Fibroblast of the conjunctiva (primary cell): Measurements from ENCODE around the gene GNA12.
"Not testable (repeated sequence)": the region's sequence is repeated elsewhere in the genome, so short reads cannot be mapped to it uniquely, and the experiment has no call there.

Experiments
- DNase-seq: peaks from one replicate; pipeline ENCODE4 v3.0.0-alpha.2; 2010; ENCODE audit warnings: low read depth

GNA12 gene

DNA sequence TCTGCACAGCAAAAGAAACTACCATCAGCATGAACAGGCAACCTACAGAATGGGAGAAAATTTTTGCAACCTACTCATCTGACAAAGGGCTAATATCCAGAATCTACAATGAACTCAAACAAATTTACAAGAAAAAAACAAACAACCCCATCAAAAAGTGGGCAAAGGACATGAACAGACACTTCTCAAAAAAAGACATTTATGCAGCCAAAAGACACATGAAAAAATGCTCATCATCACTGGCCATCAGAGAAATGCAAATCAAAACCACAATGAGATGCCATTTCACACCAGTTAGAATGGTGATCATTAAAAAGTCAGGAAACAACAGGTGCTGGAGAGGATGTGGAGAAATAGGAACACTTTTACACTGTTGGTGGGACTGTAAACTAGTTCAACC, 95.4 kb downstream of the GNA12 start:
- DNase-seq: not testable (repeated sequence)

DNA sequence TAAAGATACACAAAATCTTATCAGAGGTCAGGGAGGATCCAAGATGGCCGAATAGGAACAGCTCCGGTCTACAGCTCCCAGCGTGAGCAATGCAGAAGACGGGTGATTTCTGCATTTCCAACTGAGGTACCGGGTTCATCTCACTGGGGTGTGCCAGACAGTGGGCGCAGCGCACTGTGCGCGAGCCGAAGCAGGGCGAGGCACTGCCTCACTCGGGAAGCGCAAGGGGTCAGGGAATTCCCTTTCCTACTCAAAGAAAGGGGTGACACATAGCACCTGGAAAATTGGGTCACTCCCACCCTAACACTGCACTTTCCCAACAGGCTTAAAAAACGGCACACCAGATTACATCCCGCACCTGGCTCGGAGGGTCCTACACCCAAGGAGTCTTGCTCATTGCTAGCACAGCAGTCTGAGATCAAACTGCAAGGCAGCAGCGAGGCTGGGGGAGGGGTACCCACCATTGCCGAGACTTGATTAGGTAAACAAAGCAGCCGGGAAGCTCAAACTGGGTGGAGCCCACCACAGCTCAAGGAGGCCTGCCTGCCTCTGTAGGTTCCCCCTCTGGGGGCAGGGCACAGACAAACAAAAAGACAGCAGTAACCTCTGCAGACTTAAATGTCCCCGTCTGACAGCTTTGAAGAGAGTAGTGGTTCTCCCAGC, 100.5 kb downstream of the GNA12 start:
- DNase-seq: not testable (repeated sequence)

DNA sequence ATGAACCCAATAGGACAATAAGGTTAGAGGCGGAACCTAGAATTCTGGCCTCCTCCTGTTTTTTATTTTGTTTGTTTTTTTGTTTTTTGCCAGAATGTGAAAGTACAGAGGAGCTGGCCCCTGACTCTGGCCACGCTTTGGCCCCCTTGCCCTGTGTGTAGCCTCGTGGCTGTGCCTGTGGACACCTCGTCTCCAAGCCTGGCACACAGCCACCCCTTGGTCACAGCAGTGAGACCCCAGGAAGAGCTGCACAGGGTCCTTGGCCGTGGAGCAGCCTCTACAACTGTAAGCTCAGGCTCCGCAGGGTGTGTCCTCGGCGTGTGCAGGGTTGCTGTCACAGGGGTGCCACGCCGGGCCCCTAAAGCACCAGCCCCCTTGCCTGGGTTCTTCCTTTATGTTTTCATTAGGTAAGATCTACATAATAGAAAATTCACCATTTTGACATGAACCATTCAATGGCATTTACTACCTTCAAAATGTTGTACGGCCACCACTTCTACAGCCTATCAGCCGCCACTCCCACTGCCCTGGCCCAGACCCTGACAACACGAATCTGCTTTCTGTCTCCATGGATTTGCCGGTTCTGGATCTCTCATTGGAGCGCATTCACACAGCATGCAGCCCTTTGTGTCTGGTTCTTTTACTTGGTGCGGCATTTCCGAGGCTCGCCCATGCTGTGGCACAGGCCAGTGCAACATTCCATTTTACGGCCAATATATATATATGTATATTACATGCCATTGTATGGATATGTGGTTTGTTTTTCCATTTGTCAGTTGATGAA, 105.2 kb downstream of the GNA12 start:
- DNase-seq: no peak

DNA sequence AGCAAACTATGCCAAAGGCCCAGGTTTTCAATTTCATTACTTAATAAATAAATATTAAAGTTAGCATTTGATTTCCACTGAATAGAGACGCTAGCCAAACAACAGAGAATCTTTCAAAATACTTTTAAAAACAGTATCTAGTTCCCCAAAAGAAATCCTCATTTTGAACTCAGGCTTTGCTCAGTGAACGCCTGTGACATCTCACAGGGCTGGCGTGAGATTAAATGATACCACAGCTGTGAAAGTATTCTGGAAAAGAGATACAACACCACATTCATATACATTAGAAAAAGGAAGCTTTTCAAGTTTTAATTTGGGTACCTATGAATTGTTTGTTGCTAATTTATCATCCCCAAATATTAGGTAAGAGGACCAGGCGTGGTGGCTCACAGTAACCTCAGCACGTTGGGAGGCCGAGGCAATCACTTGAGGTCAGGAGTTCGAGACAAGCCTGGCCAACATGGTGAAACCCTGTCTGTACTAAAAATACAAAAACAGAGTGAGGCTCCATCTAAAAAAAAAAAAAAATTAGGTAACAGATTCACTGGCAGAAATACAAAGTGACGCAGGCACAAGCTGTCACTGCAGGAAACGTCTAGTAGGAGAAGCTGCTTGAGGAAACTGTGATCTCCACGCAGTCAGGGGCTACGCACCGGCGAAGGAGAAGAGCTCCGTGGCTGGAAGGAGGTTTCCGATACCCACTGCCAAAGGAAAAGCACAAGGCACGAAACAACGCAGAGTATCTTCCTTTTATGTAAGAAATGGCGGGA, 106.2 kb downstream of the GNA12 start:
- no peak for DNase-seq

DNA sequence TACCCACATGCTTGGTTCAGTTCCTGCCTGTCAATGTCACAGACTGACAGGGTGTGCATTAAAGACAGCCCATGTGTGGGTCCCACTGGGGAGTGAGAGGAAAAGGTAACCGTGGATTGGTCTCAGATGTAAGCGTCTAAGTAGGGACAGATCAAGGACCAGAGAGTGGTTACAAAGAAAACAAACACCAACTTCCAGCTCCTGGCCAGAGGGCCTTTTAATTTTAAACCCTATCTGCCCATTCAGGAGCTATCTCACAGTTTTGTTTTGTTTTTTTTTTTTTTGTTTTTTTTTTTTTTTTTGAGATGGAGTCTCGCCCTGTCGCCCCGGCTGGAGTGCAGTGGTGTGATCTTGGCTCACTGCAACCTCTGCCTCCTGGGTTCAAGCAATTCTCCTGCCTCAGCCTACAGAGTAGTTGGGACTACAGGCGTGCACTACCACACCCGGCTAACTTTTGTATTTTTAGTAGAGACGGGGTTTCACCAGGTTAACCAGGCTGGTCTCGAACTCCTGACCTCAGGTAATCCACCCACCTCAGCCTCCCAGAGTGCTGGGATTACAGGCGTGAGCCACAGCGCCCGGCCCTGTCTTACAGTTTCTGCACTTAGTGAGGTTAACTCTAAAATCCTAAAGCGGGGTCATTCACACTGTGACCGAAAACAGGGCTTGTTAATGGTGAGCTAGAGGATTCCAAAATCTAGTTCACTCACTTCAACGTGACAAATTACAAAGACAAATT, 106.9 kb downstream of the GNA12 start:
- DNase-seq: not testable (repeated sequence)

DNA sequence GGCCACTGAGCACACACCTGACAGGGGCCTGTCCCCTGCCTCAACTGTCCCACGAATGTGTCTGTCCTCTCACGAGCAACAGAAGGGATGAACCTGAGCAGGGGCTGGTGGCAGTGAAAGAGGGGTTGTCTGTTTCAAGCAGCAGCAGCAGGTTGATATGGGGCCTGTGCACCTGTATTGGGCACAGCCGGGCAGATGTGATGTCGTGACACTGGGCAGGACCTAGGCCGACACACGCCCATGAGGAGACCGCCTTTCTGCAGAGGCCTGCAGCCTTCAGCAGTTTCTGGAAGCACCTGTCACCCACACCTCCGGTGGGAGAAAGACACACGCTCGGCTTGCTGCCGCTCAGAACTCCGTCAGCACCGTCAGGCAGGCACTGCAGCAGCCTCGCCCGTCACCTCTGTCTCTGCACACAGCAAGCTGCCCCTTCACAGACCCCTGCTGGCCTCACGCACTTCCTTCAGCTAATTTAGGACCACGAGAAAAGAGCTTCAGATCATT, 107.6 kb downstream of the GNA12 start:
- DNase-seq: no peak

DNA sequence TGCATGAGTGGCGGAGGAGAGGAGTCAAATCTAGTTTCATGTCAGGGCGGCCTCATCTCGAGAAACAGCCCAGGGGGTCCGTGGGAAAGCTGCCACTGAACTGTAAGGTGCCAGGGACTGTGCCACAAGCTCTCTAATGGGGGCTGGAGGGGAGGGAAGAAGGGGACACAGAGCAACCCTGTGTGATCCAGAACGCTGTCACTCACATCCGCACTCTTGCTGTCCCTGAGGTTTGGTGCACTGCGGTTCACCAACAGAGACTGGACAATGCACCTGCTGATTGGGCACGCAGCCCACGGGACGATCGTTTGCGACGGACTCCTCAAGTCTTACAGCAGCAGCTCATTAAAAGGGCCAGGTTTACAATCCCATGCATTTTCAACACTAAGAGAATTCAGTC, 108.4 kb downstream of the GNA12 start:
- no peak for DNase-seq

DNA sequence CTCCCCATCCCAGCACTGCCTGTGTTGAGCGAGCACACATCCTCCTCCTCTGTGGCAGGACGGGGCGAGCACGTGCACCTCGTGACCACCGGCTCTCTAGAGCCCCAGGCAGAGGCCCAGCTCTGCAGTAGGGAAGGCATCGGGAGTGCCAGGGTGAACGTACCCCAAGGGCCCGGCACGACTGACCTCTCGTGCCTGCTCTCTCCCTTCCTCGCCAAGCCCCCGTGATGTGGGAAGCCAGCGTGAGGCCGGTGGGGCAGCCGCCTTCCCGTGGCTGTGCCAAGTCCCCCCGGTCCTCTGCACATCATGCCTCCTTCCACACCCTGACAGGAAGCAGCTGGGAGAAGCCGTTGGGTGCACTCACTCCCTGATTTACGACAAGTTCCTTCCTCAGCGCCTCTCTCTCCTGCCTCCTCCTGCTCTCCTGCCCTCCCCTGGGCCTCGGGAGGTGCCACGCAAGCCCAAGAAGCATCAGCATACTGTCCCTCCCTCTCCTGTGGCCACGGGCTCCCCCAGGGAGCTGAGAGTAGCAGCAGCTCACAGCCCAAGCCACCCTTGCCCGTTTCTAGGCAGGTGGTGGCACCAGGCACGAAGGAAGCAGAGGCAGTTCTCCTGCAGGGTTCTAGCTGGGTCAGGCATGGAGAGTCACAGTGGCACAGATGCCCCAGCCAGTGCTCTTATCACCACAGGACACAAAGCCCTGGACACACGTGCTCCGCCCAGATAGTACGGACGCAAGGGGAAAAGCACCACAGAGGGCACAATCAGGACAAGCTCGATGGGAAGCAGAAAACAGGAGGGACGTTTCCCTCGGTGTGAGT, 109.1 kb downstream of the GNA12 start:
- no peak for DNase-seq

DNA sequence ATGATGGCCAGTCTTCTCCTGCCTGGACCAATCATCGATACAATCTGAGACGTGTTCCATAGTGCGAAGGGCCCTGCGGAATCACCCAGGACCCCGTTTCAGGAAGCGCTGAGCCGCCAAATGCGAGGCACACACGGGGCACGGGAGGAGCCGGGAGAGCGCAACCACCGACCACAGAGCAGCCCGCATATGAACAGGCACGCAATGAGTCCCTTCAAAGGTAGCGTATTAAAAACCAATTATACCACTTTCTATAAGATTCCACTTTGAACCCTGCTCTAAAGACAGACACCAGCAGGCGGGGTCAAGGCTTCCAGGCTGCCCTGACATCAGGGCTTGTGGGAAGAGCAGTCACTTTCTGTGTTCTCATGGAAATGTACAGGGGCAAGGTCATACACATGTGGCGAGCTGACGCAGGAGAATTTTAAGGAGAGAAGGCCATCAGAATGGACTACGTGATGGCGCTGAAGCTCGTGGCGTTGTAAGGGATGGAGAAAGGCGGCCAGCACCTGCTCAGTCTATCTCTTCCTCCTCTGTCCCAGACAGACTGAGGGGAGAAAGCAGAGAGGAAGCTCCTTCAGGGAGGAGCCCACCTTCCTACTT, 109.9 kb downstream of the GNA12 start:
- no peak for DNase-seq

DNA sequence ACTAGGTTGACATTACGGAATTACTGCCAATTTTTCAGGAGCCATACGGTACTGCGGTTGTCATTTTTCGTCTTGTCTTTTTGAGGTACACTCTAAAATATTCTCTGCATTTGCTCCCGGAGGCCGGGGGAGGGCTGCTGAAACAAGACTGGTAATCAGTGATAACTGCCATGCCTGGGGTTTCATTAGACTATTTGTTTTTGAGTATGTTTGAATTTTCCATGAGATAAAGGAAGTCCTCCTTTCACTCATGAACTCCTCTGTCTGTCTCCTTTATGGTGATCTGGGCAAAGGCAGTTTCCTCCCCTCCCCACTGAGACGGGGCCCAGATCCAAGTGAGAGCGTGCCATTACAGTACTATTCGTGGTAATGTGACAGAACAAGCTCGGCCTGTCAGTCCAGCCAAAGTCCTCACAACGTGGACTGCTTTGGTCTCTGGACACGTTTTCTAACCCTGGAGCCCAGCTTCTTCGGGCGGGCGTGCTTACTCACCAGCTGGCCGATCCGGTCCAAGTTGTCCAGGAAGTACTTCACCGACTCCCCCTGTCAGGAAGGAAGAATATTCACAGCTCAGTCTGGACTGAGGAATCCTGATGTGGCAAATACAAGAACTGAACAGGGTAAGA, 111.0 kb downstream of the GNA12 start:
- no peak for DNase-seq

DNA sequence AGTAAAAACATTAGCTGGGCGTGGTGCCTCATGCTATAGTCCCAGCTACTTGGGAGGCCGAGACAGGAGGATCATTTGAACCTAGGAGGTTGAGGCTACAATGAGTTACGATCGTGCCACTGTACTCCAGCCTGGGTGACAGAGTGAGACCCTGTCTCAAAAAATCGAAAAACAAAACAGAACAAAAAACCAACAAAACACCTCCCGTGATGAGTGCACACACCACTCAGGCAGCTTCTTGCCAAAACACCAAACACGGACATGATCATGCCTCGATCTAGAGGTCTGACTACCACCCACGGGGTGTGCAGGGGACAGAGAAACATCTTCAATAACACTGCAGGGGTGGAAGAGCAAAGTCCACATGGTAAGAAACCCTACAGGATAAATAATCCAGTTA, 111.7 kb downstream of the GNA12 start:
- no peak for DNase-seq

DNA sequence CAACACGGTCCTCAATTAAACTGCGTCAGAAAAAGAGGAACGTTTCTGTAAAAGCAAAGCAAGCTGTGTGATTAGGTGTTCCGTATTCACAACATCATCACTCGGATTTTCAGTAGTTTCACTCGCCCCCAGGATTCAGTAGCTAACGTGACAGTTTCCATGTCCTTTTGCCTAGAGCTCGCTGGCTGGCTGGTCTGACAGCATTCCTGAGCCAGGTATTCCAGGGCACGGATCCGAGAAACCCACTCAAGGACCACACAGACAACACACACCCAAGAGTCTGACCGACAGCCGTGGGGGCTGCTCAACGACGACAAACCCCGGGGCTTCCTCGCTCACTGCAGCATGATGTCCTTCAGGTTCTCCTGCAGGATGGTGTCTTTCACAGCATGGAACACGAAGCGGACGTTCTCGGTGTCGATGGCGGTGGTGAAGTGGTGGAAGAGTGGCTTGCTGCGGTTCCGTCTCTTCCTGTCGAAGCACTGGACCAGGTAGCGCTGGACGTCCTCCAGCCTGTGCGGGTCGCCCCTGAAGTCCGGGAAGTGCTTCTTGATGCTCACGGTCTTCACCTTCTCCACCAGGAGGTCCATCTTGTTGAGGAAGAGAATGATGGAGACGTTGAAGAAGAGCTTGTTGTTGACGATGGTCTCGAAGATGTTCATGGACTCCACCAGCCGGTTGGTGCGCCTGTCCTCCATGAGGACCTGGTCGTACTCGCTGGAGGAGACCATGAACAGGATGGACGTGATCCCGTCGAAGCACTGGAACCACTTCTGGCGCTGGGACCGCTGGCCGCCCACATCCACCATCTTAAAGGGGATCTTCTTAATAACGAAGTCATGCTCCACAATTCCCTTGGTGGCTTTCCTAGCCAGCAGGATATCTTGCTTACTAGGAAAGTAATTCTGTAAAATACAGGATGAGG, 113.0 kb downstream of the GNA12 start:
- DNase-seq: no peak

DNA sequence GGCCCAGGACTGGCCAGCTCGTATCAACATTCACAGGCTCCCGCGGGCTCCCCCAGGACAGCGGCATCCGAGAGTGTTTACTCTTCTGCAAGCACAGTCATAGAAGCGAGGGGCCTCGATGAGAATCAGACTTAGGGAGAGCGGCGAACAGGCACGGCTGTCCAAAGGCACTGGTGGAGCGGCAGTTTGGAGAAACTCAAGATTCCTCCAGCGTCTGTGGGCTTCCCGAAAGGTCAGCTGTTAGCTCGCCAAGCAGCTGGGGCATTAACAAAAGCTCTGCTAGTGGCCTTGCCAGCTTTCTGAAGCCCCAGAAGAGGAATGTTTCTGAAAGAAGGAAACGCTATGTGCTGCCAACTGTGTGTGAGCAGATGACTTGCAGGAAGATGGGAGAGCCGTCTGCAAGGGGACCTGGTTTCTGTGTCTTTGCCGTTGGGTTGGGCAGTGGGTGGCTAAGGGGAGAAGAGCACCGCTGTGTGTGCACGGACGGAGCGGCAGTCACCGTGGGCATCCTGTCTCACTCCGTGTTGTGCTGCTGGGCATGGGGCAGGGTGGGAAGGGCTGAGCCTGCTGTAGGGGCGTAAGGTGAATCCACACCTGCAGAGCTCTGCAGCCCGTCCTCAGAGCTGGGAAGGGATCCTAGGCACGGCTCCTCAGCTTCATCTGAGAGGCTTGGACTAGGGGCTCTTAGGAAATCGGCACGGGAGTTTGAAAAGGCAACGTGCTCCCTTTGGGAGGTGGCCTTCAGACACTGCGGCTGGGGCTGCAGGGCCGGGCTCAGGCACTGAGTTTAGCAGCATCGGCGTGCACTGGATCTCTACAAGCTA, 114.0 kb downstream of the GNA12 start:
- no peak for DNase-seq

DNA sequence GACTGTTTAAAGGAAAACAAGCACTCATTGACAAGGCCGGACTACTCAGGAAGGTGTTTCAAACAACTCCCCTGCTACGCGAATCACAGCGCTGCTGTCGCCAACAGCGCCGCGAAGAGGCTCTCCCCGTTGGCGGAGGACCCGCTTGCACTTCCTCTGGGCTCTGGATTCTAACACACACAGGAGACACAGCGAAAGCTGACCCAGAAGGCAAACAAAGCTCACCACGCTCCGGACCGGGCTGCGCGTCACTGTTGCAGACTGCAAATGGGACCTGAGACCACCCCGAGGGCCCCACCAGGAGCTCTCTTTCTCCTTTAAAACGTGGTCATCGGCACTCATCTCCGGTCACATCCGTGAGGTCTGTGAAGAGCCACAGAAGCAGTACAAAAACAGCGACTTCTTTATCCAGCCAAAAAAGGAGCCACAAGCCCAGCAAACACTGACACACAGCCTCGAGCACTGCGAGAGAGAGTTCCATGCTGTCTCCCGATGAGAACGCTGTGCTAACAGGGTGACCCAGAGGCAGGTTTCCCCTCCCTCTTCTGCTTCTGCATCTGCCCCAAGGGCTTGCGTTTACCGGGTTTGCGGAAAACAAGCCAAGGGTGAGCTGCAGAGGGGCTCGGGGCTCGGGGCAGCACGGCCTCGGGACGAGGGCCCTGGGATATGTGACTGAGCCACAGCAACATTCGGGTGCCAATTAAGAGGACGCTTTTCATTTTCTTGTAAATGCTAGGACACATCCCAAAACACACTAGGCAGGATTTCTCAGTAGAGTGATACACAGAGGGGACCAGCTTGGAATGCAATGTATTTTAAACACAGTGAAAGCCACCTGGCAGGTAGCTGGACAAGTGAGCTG, 114.8 kb downstream of the GNA12 start:
- DNase-seq: no peak

DNA sequence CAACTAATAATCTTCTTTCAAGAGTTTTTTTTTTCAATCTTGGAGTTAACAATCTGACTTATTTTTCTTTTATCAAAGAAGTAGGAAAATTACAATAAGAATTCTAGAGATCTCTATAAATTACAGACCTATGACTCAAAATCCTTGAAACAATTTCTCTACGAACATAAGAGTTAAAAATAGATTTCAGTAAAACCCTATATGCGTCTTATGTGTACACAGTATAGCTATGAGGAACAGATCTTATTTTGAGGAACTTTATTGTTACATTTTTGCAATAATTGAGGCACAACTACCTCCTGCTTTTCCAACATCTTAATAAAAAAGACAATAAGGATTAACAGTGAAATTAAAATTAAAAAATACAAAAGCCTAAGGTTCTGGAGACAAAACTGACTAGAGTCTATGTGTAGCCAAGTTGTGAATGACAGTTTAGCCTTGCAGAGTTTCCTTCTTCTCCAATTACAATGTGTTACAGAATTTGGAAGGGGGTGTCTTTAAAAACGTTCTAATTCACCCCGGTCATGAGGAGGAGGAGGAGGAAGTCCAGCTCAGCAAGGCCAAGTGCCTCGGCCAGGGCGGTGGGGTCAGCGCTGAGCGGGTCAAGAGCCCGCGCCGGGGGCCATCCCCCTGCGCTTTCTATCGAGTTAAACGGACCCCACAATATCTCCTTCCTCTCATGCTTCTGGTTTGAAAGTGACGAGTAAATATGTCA, 115.6 kb downstream of the GNA12 start:
- DNase-seq: no peak

DNA sequence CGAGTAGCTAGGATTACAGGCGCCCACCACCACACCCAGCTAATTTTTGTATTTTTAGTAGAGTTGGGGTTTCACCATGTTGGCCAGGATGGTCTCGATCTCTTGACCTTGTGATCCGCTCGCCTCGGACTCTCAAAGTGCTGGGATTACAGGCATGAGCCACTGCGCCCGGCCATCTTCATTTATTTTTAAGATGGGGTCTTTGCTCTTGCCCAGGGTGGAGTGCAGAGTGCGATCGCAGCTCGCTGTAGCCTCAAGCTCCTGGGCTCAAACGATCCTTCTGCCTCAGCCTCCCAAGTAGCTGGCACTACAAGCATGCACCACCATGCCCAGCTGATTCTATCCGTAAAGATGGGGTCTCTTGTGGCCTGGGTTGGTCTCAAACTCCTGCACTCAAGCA, 116.9 kb downstream of the GNA12 start:
- not testable (repeated sequence) for DNase-seq
